ENCODE measurements around the gene ESRRB.
A peak's percentile ranks its signal among the peaks of the same experiment; 100 is the strongest.

ESRRB gene

GRCh38 chr14:76351941-76352340, 24.0 kb upstream of the ESRRB start:
- DNase-seq, result no peak

- DNase-seq, result peak in 32 of 51 donors; percentile 2 to 64 (median 18)
Measured at GRCh38 chr14:76352639-76353281, 23.2 kb upstream of the ESRRB start.

- no peak for DNase-seq
Measured at GRCh38 chr14:76354310-76354709, 21.6 kb upstream of the ESRRB start.

- no peak for DNase-seq
Measured at GRCh38 chr14:76355771-76356170, 20.2 kb upstream of the ESRRB start.

- DNase-seq, result no peak
Measured at GRCh38 chr14:76371066-76371465, 4.9 kb upstream of the ESRRB start.

- no peak for DNase-seq
Measured at GRCh38 chr14:76373456-76373855, 2.5 kb upstream of the ESRRB start.

GRCh38 chr14:76375484-76375883, 453 bp upstream of the ESRRB start:
- no peak for DNase-seq

GRCh38 chr14:76376409-76376877, 506 bp downstream of the ESRRB start:
- DNase-seq, result peak in 1 of 51 donors; percentile 2

GRCh38 chr14:76376878-76377734, 1.2 kb downstream of the ESRRB start:
- peak in 1 of 51 donors; percentile 7 for DNase-seq

GRCh38 chr14:76377735-76378074, 1.8 kb downstream of the ESRRB start:
- DNase-seq, result no peak

GRCh38 chr14:76380991-76381390, 5.1 kb downstream of the ESRRB start:
- no peak for DNase-seq

GRCh38 chr14:76381817-76382494, 6.0 kb downstream of the ESRRB start:
- DNase-seq, result no peak

GRCh38 chr14:76382495-76382832, 6.5 kb downstream of the ESRRB start:
- DNase-seq, result no peak

GRCh38 chr14:76385435-76385834, 9.5 kb downstream of the ESRRB start:
- DNase-seq, result no peak

- peak in 46 of 51 donors; percentile 3 to 81 (median 47) for DNase-seq
Measured at GRCh38 chr14:76386944-76387782, 11.2 kb downstream of the ESRRB start.

GRCh38 chr14:76389841-76390240, 13.9 kb downstream of the ESRRB start:
- no peak for DNase-seq

GRCh38 chr14:76390621-76391020, 14.7 kb downstream of the ESRRB start:
- DNase-seq, result no peak

GRCh38 chr14:76391981-76392690, 16.2 kb downstream of the ESRRB start:
- DNase-seq, result peak in 6 of 51 donors; percentile 5 to 37 (median 6)

- DNase-seq, result no peak
Measured at GRCh38 chr14:76394569-76394968, 18.6 kb downstream of the ESRRB start.

- DNase-seq, result no peak
Measured at GRCh38 chr14:76395161-76395560, 19.2 kb downstream of the ESRRB start.

- no peak for DNase-seq
Measured at GRCh38 chr14:76396714-76397187, 20.8 kb downstream of the ESRRB start.
